IPS-15b (cell line): Measurements from ENCODE around the gene CLSTN2.

Experiments used
- H3K27me3 ChIP-seq: one replicate; pipeline ENCODE4 v1.6.1; 2013; ENCODE audit warnings: low read length; ENCODE audit not compliant: control insufficient read depth, insufficient read depth
- H3K36me3 ChIP-seq: one replicate; pipeline ENCODE4 v1.6.1; 2013; ENCODE audit warnings: low read length; ENCODE audit not compliant: control insufficient read depth, insufficient read depth
- H3K4me1 ChIP-seq: one replicate; pipeline ENCODE4 v1.6.1; 2013; ENCODE audit warnings: mild to moderate bottlenecking, low read length; ENCODE audit not compliant: control insufficient read depth, insufficient read depth
- H3K4me3 ChIP-seq: one replicate; pipeline ENCODE4 v1.5.1; 2013; ENCODE audit warnings: low read depth, low read length
- H3K9ac ChIP-seq: one replicate; pipeline ENCODE4 v1.6.1; 2013; ENCODE audit warnings: low read depth, mild to moderate bottlenecking, low read length
- H3K9me3 ChIP-seq: one replicate; pipeline ENCODE4 v1.6.1; 2013; ENCODE audit warnings: mild to moderate bottlenecking, low read length; ENCODE audit not compliant: control insufficient read depth, insufficient read depth

CLSTN2 gene

DNA sequence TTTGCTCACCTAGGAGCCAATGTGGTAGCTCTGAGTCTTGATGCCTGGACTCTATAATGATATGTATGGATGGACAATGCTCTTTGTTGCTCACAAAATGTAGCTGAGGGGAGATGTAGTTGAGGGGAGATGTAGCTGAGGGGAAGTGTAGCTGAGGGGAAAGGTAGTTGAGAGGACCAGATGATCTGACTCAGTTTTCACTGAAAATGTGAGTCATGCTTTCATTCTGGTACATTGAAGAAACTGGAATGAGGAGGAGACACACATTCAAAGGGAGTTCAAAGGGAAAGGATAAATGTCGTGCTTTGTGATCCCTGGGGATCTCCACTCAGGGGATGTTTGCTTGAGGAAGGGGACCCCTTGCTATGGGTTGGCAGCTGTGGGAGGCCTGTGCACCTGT, 440.0 kb downstream of the CLSTN2 start:
- H3K9me3 ChIP-seq: no peaks in the 10 kb centered on the region

DNA sequence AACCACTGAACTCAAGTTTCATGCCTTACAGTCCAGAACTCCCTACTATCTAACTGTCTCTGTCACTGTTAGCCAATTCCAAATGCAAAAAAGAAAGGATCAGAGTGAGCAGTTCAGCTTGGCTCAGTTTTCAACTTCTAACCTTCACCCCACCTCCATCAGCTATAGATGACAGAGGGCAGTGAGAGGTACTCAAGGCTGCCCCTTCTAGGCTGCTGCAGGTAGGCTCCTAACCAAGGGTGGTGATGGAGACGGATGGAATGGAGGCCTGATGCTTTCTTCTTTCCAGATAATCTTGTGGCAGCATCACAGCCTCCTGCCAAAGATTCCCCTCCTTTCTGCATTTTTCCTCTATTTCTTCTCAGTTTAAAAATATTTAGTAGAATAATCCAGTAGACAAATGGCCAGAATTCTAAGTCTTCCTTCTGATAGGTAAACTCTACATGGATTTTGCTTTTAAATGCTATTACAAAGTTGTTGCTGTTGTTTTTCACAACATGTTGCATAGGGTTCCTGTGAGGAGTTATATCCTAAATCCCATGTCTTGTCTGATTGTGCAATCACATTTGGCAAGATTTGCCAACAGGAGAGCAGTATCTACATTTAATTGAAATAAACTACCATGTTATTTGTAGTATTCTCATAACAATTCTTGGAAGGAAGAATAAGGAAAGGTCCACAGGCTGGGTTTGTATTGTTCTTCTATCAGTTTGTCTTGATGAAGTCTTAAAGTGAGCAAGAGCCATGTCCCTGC, 441.3 kb downstream of the CLSTN2 start:
- no peak overlapping the region for H3K9ac ChIP-seq
- H3K4me3 ChIP-seq: no peak overlapping the region
- no peaks in the 10 kb centered on the region for H3K4me1 ChIP-seq
- H3K9me3 ChIP-seq: no peaks in the 10 kb centered on the region
- no peaks in the 10 kb centered on the region for H3K27me3 ChIP-seq
- no peaks in the 10 kb centered on the region for H3K36me3 ChIP-seq

More for the DNA sequence above, 440.0 kb downstream of the CLSTN2 start:
- Histone ChIP-seq H3K4me1 (no peaks in the 10 kb centered on the region), H3K9ac (no peak overlapping the region), H3K36me3 (no peaks in the 10 kb centered on the region), H3K4me3 (no peak overlapping the region), H3K27me3 (no peaks in the 10 kb centered on the region)

DNA sequence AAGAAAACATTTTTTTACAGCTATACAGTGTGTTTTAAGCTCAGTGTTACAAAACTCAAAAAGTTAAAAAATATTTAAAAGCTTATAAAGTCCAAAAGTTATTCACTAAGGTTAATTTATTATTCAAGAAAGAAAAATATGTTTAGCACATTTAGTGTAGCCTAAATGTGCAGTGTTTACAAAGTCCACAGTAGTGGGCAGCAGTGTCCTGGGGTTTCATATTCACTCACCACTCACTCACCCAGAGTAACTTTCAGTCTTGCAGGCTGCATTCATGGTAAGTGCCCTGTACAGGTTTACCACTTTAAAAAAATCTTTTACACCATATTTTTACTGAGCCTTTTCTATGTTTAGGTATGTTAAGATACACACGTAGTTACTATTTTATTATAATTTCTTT, 442.7 kb downstream of the CLSTN2 start:
- H3K9ac ChIP-seq: no peak overlapping the region
- no peaks in the 10 kb centered on the region for H3K27me3 ChIP-seq
- no peaks in the 10 kb centered on the region for H3K9me3 ChIP-seq
- H3K4me3 ChIP-seq: no peak overlapping the region
- no peaks in the 10 kb centered on the region for H3K36me3 ChIP-seq
- no peaks in the 10 kb centered on the region for H3K4me1 ChIP-seq

DNA sequence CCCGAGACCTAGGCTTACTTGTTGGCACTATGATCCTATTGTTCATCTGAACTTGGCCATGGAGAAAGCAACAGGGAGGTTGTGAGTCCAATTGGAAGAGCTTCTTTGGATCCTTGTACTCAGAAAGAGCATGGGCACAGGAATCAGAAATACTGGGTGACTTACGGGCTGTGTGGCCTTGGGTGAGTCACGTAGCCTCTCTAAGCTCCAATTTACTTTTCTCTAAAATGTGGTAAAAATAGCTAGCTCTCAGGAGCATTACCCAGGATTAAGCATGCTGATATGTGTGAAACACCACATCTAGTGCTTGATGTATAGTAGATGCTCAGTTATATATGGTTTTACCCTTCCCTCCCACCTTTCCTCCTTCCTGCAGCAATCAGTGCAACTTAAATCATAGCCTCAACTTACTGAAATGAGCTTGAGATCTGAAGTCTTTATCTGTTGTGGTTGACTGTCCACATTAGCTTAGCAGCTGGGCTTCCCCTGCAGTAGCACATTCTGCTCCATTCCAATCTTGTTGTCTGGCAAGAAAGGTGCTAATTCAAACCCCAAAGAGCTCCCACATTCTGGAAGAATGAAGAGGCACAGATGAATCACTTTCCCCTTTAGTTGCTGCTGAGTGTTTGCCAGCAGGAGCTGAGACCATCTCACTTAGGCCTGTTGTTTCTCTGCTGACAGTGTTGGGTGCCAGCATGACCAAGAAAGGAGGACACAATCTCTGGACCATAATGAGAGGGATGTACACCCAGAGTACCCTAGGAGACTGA, 443.8 kb downstream of the CLSTN2 start:
- H3K27me3 ChIP-seq: no peaks in the 10 kb centered on the region
- H3K9me3 ChIP-seq: no peaks in the 10 kb centered on the region
- no peaks in the 10 kb centered on the region for H3K4me1 ChIP-seq
- H3K4me3 ChIP-seq: no peak overlapping the region
- H3K9ac ChIP-seq: no peak overlapping the region
- no peaks in the 10 kb centered on the region for H3K36me3 ChIP-seq

DNA sequence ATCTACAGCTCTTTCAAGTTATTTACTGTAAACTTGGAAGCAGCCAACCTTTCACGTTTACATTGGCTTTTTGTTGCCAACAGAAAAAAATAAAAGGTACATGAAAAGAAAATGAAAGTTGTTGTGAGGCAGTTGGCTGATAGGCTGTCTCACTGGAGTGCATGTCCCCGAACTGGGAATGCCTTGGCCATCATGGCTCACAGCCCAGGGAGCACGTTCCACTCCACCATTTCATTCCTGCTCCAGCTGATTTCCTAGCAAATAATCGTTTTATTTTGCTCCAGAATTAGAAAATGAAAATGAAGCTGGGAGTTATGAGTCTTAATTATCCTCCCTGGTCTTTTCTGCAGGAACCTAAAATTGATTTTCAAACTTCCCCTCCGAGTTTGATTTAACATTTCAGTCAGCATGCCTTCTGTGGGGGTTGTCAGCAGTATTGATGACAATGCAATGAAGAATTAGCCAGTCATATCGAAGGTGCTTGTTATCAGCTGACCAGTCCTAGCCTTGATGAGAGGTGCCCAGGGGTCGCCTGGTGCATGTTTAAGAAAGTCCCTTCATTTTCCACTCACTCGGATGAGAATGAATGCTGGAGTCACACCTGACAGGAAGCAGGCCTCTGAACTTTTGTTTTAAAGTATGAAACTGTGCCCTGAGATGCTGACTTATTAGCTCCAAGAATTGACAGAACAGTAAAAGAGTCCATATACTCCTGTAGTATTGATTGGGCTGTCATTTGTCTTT, 449.2 kb downstream of the CLSTN2 start:
- Histone ChIP-seq H3K36me3 (no peaks in the 10 kb centered on the region), H3K9me3 (no peaks in the 10 kb centered on the region), H3K4me1 (no peaks in the 10 kb centered on the region), H3K4me3 (no peak overlapping the region), H3K27me3 (no peaks in the 10 kb centered on the region), H3K9ac (no peak overlapping the region)

DNA sequence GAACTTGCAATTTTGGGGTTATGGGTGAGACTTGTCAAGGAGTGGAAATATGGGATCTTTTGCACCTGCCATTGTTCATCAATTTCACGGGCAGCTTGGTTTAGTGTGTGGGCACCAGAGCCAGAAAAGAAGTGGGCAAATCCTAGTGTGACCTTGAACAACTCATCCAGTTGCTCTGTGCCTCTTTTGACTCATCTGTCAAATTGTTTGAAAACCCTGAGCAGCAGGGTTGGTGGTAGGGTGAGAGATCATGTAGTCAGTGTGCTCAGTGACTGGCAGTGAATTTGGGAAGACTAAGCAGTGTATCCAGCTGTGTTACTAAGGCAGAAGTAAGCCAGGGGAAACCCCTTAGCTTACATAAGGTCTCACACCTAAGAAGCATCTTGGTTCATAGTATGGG, 449.9 kb downstream of the CLSTN2 start:
- Histone ChIP-seq H3K4me1 (no peaks in the 10 kb centered on the region), H3K27me3 (no peaks in the 10 kb centered on the region), H3K4me3 (no peak overlapping the region), H3K9ac (no peak overlapping the region), H3K36me3 (no peaks in the 10 kb centered on the region), H3K9me3 (no peaks in the 10 kb centered on the region)

DNA sequence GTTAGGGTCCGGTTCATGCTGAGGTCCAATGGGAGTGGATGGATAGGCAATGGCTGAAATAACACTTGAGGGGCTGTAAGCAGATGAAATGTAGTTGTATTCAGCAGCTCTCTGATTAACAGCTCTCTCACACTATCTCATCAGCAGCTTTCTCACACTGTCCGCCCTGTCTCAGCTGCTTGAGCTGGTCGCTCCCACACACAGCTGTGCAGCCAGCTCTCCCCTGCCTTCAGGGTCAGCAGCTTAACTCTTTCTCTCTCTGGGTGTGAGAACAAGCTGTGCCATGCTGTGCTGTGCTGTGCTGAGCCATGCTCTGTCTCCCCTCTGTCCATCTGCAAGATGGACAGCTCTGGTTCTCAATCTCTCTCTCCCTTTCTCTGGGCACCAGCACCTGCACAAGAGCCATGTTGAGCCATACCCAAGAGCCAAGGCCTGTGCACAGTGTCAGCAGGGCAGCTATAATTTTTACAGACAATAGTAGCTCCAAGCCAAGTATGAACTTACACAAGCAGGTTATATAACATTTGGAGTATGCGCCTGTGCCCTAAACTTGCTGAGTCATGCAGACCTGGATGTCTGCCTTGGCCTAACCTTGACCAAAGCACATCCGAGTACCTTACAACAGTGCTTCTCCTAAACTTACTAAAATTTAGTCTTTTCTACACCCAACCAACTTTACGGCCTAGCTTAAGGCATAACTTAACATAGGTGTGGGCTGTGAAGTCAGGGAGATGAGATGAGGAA, 451.5 kb downstream of the CLSTN2 start:
- Histone ChIP-seq H3K4me1 (peaks cover 2% of the 10 kb centered on the region), H3K36me3 (no peaks in the 10 kb centered on the region), H3K4me3 (no peak overlapping the region), H3K9me3 (no peaks in the 10 kb centered on the region), H3K27me3 (no peaks in the 10 kb centered on the region), H3K9ac (no peak overlapping the region)

DNA sequence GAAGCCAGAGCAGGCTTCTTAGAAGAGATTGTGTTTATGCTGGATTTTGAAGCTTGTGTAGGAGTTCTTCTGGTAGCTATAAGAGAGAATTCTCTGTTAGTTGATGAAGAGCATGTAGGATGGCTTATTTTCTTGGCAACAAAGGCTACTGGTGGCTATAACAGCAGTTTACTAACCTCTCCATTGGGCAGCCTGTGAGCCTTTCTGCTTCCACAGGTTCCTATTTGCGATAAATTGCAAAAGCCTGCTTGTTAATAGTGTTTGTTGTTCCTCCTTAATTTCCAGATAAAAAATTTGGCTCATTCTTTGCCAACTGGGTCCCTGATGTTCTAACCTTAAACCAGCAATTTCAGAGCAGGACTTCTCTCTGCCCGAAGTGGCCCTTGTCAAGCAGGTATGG, 452.3 kb downstream of the CLSTN2 start:
- H3K9ac ChIP-seq: no peak overlapping the region
- H3K4me3 ChIP-seq: no peak overlapping the region
- H3K27me3 ChIP-seq: no peaks in the 10 kb centered on the region
- H3K9me3 ChIP-seq: no peaks in the 10 kb centered on the region
- no peaks in the 10 kb centered on the region for H3K36me3 ChIP-seq
- peaks cover 2% of the 10 kb centered on the region for H3K4me1 ChIP-seq

DNA sequence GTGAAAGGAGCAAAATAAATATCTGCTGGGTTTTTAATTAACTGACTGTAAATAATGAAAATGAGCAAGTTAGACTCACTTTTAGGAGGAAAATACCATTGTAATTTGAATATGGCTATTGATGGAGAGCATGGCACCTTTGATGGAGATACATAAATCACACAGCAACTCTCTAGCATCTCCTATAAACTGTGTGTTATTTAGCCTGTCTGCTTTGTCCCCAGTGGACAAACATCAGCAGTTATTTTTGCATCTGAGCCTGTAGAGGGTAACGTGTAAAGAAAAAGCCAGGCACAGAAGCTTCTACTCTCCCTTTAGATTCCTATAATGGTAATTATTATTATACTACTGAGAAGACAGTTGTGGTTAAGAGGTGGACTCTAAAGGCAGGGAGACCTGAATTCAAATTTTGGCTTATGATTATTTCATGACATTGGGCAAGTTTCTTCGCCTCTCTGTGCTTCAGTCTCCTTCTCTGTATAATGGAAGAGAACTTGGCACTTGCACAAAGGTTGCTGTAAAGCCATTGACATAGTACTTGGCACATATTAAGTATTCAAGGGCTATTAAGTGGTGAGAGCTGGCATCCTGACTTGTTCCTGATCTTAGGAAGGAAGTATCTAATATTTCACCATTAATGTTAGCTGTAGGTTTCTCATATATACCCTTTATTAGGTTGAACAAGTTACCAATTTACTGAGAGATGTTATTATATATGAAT, 453.4 kb downstream of the CLSTN2 start:
- Histone ChIP-seq H3K4me3 (no peak overlapping the region), H3K9ac (no peak overlapping the region), H3K36me3 (no peaks in the 10 kb centered on the region)

DNA sequence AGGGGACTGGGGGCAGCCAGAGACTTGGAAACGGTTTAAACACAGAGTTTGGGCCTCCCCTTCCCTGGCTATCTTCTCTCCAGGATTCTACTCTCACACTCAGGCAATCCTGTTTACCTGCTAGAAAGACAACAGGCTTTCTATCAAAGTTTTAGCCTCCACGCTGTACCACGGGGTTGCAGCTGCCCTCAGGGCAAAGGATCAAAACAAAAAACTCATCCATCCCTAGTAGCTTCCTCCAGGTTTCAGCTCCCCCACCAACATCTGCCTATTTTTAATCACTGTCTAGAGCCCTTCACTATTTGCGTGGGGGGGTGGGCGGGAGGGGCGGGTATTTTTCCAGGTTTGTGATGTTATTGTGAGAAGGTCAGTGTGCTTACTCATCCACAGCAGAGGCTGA, 456.1 kb downstream of the CLSTN2 start:
- Histone ChIP-seq H3K36me3 (no peaks in the 10 kb centered on the region), H3K4me1 (peaks cover 2% of the 10 kb centered on the region), H3K4me3 (no peak overlapping the region), H3K27me3 (no peaks in the 10 kb centered on the region), H3K9ac (no peak overlapping the region), H3K9me3 (no peaks in the 10 kb centered on the region)

More for the DNA sequence above, 453.4 kb downstream of the CLSTN2 start:
- peaks cover 2% of the 10 kb centered on the region for H3K4me1 ChIP-seq
- no peaks in the 10 kb centered on the region for H3K27me3 ChIP-seq
- no peaks in the 10 kb centered on the region for H3K9me3 ChIP-seq
